Activated naive CD8-positive, alpha-beta T cell treated with anti-CD3 and anti-CD28 coated beads, Interleukin-2, amount 10 ng/mL, durations not matched to agents 7 days and 5 days (primary cell): ENCODE data around the gene MECP2. TPM values are rescaled to one million over a fixed set of nuclear protein-coding genes. Genes with fewer than 3 reads are reported as not detected.
A peak's percentile ranks its signal among the peaks of the same experiment; 100 is the strongest.

ENCODE experiments used
- ATAC-seq: fragments of 150-1000 bp; cut with Tn5 transposase; one replicate; pipeline ENCODE4 v1.10.0; 2021; ENCODE audit warnings: low read depth, moderate library complexity
- POLR2A ChIA-PET: fragments of 350-600 bp; sonication (Branson Sonifier 250); formaldehyde crosslinking; loops from one replicate; lab custom pipeline; 2021; ENCODE audit warnings: antibody characterized with exemption; lab: Charles Lee
- DNase-seq: peaks from one replicate; pipeline ENCODE4 v3.0.0; 2021
- H3K27ac Mint-ChIP-seq: one replicate; pipeline ENCODE4 v1.8.0; 2022; ENCODE audit warnings: mild to moderate bottlenecking, mixed read lengths
- H3K27me3 Mint-ChIP-seq: one replicate; pipeline ENCODE4 v1.8.0; 2022; ENCODE audit warnings: mild to moderate bottlenecking, moderate library complexity, mixed read lengths
- H3K36me3 Mint-ChIP-seq: one replicate; pipeline ENCODE4 v1.8.0; 2021; ENCODE audit warnings: mild to moderate bottlenecking, mixed read lengths
- H3K4me1 Mint-ChIP-seq: one replicate; pipeline ENCODE4 v1.8.0; 2021; ENCODE audit warnings: mixed read lengths
- H3K4me3 Mint-ChIP-seq: one replicate; pipeline ENCODE4 v1.8.0; 2022; ENCODE audit warnings: mild to moderate bottlenecking, moderate library complexity, mixed read lengths
- H3K9me3 Mint-ChIP-seq: one replicate; pipeline ENCODE4 v1.8.0; 2021; ENCODE audit warnings: mixed read lengths
- total RNA-seq, 2 experiments: library from RNA; stranded (reverse); gene quantifications; one replicate each; pipeline ENCODE4 v1.2.3, GENCODE V29; 2021

Gene MECP2
- total RNA-seq, 2 experiments from 2014 or later: 81.9 to 82.8 TPM

DNA sequence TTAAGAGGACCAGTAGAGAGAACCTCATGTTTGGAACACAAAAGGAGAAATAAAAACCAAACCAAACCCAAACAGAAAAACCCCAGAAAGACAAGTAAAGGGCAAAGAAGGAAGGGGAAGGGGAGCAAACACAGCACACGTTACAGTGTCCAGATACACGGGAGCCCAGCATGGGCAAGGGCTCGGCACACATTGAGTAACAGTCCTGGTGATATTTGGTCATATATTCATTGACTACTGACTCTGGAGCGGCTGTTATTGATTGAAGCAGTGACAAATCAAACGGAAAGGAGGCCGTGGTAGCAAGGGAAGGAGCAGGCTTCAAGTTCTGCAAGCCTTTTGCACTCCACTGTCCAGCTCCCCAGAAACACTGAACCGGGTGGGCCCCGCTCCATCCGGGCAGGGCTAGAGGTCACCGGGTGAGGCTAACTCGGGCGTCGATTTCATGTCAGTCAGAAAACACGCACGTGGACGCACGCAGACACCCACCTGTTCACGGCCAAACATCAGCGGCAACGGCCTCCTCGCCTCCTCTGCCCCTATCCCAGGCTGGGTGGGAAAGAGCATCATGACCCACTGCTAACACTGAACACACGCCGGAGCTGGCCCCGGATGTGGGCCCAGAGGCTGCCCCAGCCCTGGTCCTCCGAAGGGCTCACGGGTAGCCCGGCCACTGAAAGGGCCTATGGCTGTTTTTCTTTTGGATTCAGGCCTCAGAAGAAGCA lies 74.1 kb downstream of the MECP2 start:
- H3K4me1 Mint-ChIP-seq: peaks cover 3% of the 10 kb centered on the region
- DNase-seq (no peak), ATAC-seq (no peak)
- H3K4me3 Mint-ChIP-seq: no peak overlapping the region
- H3K9me3 Mint-ChIP-seq: no peaks in the 10 kb centered on the region
- no peaks in the 10 kb centered on the region for H3K27me3 Mint-ChIP-seq
- peak overlapping the region; percentile 82 for H3K27ac Mint-ChIP-seq
- POLR2A ChIA-PET: interaction anchor here (0.6 kb wide), 1 partner anchor 78 kb away, joined by 3 read pairs; no protein-coding TSS in a partner anchor
- peaks cover 2% of the 10 kb centered on the region for H3K36me3 Mint-ChIP-seq

GRCh38 chrX:154022108-154022507 lies 75.4 kb downstream of the MECP2 start:
- H3K4me1 Mint-ChIP-seq: peaks cover 1% of the 10 kb centered on the region
- DNase-seq (no peak), ATAC-seq (no peak)
- H3K27me3 Mint-ChIP-seq: no peaks in the 10 kb centered on the region
- POLR2A ChIA-PET: no interaction called here
- H3K27ac Mint-ChIP-seq: no peak overlapping the region
- no peak overlapping the region for H3K4me3 Mint-ChIP-seq
- H3K9me3 Mint-ChIP-seq: no peaks in the 10 kb centered on the region
- H3K36me3 Mint-ChIP-seq: peaks cover 3% of the 10 kb centered on the region

- Mint-ChIP-seq H3K36me3 (peaks cover 3% of the 10 kb centered on the region), H3K4me1 (peaks cover 1% of the 10 kb centered on the region), H3K27me3 (no peaks in the 10 kb centered on the region), H3K27ac (no peak overlapping the region), H3K9me3 (no peaks in the 10 kb centered on the region), H3K4me3 (peak overlapping the region; percentile 89)
- DNase-seq (no peak), ATAC-seq (no peak)
- POLR2A ChIA-PET: interaction anchor here (1.3 to 3.4 kb wide), 3 partner anchors 11 to 96 kb away, joined by 3 to 35 read pairs (median 8); partner anchors contain the start of genes ARHGAP4, HCFC1 and TMEM187
These were observed 76.3 kb downstream of the MECP2 start for GRCh38 chrX:154021131-154021611.

- peak overlapping the region; percentile 89 for H3K4me3 Mint-ChIP-seq
- H3K4me1 Mint-ChIP-seq: peaks cover 6% of the 10 kb centered on the region
- H3K27me3 Mint-ChIP-seq: no peaks in the 10 kb centered on the region
- peaks cover 7% of the 10 kb centered on the region for H3K36me3 Mint-ChIP-seq
- H3K9me3 Mint-ChIP-seq: no peaks in the 10 kb centered on the region
- no peak for ATAC-seq
- POLR2A ChIA-PET: interaction anchor here (0.5 to 5.5 kb wide), 11 partner anchors 10 to 470 kb away, joined by 3 to 35 read pairs (median 6); partner anchors contain the start of genes ARHGAP4, HCFC1, SLC10A3 and TMEM187
- peak overlapping the region; percentile 87 for H3K27ac Mint-ChIP-seq
- no peak for DNase-seq
These were observed 76.9 kb downstream of the MECP2 start for GRCh38 chrX:154020536-154021115.

DNA sequence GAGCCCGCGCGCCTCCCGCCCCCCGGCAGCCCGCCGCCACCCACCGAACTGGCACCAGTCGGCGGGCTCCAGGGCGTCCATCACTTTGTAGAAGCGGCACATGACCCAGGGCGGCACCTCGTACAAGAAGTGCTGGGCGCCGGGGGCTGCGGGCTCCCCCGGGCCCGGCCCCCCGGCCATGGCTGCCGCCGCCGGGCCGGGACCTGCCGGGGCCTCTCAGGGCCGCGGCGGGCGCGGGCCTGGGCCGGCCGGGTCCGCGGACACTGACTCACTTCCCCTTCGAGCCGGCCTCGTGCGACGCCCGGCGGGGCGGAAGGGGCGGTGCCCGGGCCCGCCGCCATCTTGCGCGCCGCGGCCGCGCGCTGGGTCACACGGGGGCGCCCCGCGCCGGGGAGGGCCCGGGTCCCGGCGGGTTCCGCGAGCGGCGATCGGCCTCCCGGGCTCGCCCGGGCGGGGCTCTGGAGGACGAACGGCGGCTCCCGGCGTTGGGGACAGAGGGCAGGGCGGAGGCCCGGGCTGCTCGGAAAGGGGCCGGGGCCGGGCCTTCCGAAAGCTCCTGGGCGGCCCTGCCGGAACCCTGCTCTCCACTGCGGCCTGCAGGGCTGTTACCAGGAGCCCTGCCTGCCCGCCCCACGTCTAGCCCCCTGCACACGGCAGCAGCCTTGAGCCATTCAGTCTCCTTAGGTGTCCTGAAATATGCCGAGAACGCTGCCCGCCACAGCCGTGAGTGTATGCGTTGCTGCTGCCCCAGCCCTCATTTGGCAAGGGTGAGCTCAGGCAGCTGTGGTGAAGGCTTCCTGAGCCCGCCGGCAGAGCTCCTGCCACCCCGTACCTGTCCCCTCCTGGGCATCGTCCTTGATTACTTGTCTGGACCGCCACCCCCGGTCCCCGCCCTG lies 77.6 kb downstream of the MECP2 start, which contains the start of gene IRAK1:
Gene IRAK1 (minus strand): TSS at position 270 of the 896 bp plus-strand sequence. CDS start 90 bp downstream, at position 180.
- peak within 1 kb of the TSS; percentile 89 for H3K4me3 Mint-ChIP-seq
- POLR2A ChIA-PET: interaction anchor here (0.5 to 5.5 kb wide), 13 partner anchors 10 to 471 kb away, joined by 3 to 35 read pairs (median 6); partner anchors contain the start of genes ARHGAP4, HCFC1, SLC10A3 and TMEM187
- H3K9me3 Mint-ChIP-seq: no peaks in the 10 kb centered on the region
- H3K36me3 Mint-ChIP-seq: peaks cover 8% of the 10 kb centered on the region
- H3K27me3 Mint-ChIP-seq: no peaks in the 10 kb centered on the region
- H3K4me1 Mint-ChIP-seq: peaks cover 8% of the 10 kb centered on the region
- peak; percentile 79 for DNase-seq
- peak; percentile 76 for ATAC-seq
- H3K27ac Mint-ChIP-seq: peak within 1 kb of the TSS; percentile 90

- Mint-ChIP-seq H3K27ac (peak overlapping the region; percentile 90), H3K9me3 (no peaks in the 10 kb centered on the region), H3K4me3 (peak overlapping the region; percentile 89), H3K36me3 (peaks cover 8% of the 10 kb centered on the region), H3K4me1 (peaks cover 8% of the 10 kb centered on the region), H3K27me3 (no peaks in the 10 kb centered on the region)
- ATAC-seq (peak; percentile 23), DNase-seq (peak; percentile 44)
- POLR2A ChIA-PET: interaction anchor here (1.2 to 5.5 kb wide), 6 partner anchors 17 to 303 kb away, joined by 3 to 35 read pairs (median 6); partner anchors contain the start of genes HCFC1 and TMEM187
These were observed 78.4 kb downstream of the MECP2 start for GRCh38 chrX:154019061-154019621.

DNA sequence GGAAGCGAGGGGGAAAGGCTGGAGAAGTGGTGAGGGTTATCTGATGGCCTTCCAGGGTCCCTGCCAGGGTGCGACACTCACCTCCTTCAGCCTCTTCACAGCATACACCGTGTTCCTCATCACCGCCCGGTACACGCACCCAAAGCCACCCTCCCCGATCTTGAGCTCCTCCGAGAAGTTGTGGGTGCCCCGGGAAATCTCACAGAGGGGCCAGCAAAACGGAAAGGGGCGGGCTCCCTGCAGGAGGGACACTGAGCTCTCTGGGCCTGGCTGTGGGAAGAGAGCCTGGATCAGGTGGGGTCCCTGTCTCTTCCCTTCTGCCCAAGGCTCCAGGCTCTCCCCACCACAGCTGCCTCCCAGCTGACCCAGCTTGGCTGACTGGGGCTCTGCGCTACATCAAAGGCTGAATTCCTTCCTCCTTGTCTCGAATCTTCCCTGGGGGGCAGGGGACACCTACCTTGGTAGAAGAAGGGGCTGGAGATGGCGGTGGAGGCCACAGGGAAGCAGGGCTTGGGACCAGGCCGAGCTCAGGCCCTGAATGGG lies 78.9 kb downstream of the MECP2 start:
- Mint-ChIP-seq H3K27me3 (no peaks in the 10 kb centered on the region), H3K4me1 (peaks cover 8% of the 10 kb centered on the region), H3K27ac (peak overlapping the region; percentile 90), H3K4me3 (peak overlapping the region; percentile 89), H3K9me3 (no peaks in the 10 kb centered on the region), H3K36me3 (peaks cover 8% of the 10 kb centered on the region)
- DNase-seq (no peak), ATAC-seq (no peak)
- POLR2A ChIA-PET: interaction anchor here (1.4 to 5.5 kb wide), 3 partner anchors 34 to 50 kb away, joined by 6 to 35 read pairs (median 29); partner anchors contain the start of genes HCFC1 and TMEM187

- POLR2A ChIA-PET: interaction anchor here (0.6 to 5.5 kb wide), 6 partner anchors 15 to 79 kb away, joined by 6 to 35 read pairs (median 6); partner anchors contain the start of genes HCFC1 and TMEM187
- H3K9me3 Mint-ChIP-seq: no peaks in the 10 kb centered on the region
- H3K4me1 Mint-ChIP-seq: peaks cover 8% of the 10 kb centered on the region
- no peak for ATAC-seq
- DNase-seq: no peak
- peak overlapping the region; percentile 90 for H3K27ac Mint-ChIP-seq
- H3K27me3 Mint-ChIP-seq: no peaks in the 10 kb centered on the region
- peaks cover 6% of the 10 kb centered on the region for H3K36me3 Mint-ChIP-seq
- H3K4me3 Mint-ChIP-seq: peak overlapping the region; percentile 89
These were observed 79.6 kb downstream of the MECP2 start for GRCh38 chrX:154017766-154018517.

DNA sequence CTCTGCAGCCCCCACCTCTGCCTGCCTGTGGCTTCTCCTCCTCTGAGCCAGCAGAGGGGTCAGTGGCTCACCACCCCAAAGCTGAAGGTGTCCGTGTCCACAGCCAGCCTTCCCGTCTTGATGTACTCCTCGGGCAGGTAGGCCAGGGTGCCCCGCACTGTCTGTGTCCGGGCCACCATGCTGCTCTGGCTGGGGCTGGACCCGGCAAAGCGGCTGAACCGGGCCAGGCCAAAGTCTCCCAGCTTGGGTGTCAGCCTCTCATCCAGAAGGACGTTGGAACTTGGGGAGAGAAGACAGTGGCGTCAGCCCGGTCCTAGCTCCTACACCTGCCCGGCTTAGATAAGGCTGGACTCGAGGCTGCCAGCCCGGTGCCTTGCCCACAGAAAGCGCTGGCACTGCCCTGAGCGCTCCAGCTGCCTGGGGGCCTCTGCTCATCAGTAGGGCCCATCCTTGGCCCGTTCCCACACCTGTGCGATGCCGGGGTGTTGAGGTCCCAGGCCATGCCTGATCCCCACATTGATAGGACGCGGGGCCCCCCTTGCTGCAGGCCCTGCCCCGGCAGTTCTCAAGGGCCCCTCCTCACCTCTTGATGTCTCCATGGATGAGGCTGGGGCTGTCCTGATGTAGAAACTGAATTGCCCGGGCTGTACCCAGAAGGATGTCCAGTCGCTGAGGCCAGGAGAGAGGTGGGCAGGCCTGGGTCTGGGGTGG lies 81.0 kb downstream of the MECP2 start:
- Mint-ChIP-seq H3K4me1 (peaks cover 8% of the 10 kb centered on the region), H3K9me3 (no peaks in the 10 kb centered on the region), H3K4me3 (no peak overlapping the region), H3K27ac (no peak overlapping the region), H3K36me3 (peaks cover 9% of the 10 kb centered on the region), H3K27me3 (no peaks in the 10 kb centered on the region)
- POLR2A ChIA-PET: interaction anchor here (1.2 to 5.5 kb wide), 2 partner anchors 44 to 48 kb away, joined by 3 to 29 read pairs; partner anchors contain the start of gene TMEM187
- ATAC-seq (no peak), DNase-seq (no peak)

- ATAC-seq: no peak
These were observed 81.8 kb downstream of the MECP2 start for GRCh38 chrX:154015581-154016264.

More at GRCh38 chrX:154015581-154016264, 81.8 kb downstream of the MECP2 start:
- peaks cover 9% of the 10 kb centered on the region for H3K36me3 Mint-ChIP-seq
- H3K27me3 Mint-ChIP-seq: no peaks in the 10 kb centered on the region
- no peak for DNase-seq
- POLR2A ChIA-PET: interaction anchor here (1.2 to 5.5 kb wide), 2 partner anchors 43 to 48 kb away, joined by 3 to 29 read pairs; partner anchors contain the start of gene TMEM187
- peak overlapping the region; percentile 57 for H3K4me3 Mint-ChIP-seq
- peak overlapping the region; percentile 86 for H3K27ac Mint-ChIP-seq
- H3K4me1 Mint-ChIP-seq: peaks cover 8% of the 10 kb centered on the region
- H3K9me3 Mint-ChIP-seq: no peaks in the 10 kb centered on the region
